Activated CD4-positive, alpha-beta T cell treated with anti-CD3 and anti-CD28 coated beads for 24 hours (primary cell): ENCODE results near the gene PTPRK.

Experiments used
- DNase-seq, 2 donors: peaks; one replicate each; pipeline ENCODE4 v3.0.0-alpha.2; 2020; ENCODE audit warnings: low read depth in 2 of 2

PTPRK gene

DNA sequence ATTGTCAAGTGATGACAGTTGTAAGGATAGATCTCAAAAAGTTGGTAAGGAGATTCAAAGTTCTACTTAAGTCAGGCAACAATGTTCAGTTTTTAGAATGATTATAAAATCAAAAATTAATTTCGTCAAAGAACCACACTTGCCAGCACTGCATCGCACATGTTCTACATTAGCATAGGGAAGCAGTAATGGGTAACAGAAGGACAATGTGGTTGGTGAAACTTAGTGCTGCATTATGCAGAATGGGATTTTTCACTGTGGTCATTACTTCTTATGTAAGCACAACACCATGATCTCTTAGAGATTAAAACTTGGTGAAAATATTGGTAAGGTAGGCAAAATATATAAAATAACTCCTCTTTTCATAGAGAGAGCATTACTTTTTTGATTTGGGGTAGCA is 445.8 kb downstream of the PTPRK start:
- DNase-seq = no peak

DNA sequence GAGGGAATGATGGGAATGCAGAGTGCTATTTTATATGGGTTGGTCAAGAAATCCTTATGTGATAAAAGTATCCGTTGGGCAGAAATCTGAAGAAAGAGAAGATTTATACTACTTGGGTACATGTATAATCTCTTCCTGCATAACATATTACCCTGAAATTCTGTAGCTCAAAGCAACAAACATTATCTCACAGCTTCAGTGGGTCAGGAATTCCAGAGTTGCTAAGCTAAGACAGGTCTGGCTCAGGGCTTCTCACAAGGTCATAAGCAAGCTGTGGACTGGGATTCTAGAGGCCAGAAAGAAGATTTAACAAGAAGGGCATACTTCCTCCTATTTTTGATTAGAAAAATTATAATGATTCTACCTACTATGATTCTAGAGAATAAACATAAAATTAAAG is 447.0 kb downstream of the PTPRK start:
- DNase-seq = no peak

GRCh38 chr6:128071212-128071611 is 449.2 kb downstream of the PTPRK start:
- DNase-seq = no peak

DNA sequence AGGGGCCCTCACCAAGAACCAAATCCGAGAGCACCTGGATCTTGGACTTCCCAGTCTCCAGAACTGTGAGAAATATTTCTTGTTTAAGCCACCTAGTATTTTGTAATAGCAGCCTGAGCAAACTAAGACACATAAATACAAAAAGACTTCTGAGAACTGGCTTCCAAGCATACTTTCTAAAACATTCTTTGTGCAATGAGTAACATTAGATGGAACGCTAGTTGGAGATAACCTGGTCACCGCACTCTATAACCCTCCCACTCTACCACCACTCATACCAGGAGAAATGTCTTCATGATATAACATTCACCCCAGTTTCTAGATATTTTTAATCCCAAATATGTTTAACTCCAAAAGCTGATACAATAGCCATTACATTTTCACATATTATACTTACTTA is 450.0 kb downstream of the PTPRK start:
- DNase-seq = no peak

DNA sequence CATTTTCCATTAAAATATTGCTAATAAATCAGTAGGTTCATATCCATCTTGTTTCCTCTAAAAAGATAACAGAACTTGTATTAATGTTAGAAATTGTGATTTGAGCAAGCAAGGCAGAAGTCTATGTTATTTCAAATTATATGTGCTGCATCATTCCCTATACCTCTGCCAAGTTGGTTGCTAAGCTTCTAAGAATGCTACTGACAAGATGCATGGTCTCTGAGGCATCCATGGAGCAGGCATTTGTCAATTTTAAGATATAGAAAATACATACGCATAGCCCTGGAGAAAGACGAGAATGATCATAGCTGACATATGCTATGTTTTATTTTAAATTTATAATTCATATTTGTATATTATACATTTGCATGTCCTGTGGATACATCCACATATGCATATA is 451.2 kb downstream of the PTPRK start:
- no peak for DNase-seq

- DNase-seq = no peak
Measured at GRCh38 chr6:128068119-128068479, 452.3 kb downstream of the PTPRK start.

DNA sequence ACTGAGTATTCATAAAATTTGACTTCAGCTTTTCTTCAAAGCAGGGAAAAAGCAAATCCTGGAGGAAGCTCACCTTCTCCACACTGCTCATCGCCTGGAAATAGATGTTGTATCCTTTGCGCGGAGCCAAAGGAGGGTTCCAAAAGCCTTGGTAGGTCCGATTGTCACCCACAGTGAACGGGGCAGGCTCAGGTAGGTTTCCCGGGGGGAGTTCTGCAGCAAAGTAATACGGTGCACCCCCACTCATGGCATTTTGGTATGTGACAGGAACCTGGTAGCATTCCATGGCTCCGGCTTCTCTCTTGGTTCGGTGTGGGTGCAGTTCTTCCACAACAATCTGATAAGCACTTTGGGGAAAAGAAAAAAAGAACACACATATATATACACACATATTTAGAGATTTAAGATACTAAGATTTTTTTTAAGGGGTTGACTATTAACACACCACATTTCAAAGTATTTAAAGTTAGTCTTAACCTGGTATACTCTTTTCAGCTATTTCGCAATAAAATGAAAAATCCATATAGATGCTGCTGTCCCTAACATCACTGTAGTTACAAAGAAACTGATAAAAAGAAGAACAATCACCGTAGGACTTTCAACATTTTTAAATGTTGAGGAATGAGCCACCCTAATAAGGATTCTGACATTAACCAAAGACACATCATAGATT is 452.8 kb downstream of the PTPRK start:
- no peak for DNase-seq

DNA sequence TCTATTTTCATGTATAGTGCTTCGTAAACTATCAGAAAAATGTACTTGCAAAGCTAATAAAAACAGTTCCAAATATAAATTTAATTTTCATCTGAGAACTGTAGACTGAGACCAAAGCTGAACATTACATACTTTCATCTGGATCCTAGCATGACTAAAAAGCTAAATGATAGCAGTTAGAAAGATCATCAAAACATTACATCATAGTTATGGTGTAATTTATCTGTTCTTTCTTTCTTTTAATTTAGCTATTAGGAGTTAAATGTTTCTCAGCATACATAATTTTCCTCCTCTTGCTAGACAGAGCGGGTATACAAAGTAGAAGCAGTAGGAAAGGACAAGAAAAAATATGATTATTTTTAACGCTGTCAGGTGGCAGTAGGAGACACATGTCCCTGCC is 455.3 kb downstream of the PTPRK start:
- no peak for DNase-seq

GRCh38 chr6:128064540-128064895 is 455.9 kb downstream of the PTPRK start:
- DNase-seq = no peak

GRCh38 chr6:128063850-128064539 is 456.4 kb downstream of the PTPRK start:
- no peak for DNase-seq

- no peak for DNase-seq
Measured at GRCh38 chr6:128062882-128063603, 457.4 kb downstream of the PTPRK start.

DNA sequence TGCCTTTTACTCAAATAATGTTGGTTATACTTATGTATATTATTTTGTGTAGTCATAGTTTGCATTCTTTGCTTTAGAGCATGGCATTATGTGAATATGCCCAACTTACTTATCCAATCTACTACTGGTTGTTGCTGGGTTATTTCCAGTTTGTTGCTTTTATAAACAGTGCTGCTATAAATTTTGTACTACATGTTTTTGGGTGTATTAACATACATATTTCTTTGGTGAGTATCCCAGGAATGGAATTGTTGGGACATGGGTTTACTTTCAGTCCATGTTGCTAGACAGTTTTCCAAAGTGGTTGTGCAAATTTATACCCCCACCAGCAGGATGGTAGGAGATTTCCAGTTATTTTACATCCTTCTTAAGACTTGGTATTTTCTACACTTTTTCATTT is 462.5 kb downstream of the PTPRK start:
- DNase-seq = no peak

DNA sequence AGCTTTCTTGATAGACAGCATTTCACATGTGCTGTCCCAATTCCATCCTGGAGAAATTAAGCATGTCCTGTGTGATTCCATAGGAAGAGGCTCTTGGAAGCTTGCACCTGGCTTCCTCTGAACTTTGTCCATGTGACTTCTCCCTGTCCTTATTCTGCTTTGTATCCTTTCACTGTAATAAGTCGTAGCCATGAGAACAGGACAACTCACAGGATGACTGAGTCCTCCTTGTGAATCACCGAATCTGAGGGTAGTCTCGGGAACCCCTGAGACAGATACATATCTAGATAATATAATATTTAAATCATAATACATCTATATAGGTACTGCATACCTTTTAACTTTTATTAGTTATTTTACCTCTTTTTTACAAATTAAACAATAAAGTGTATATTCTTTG is 462.9 kb downstream of the PTPRK start:
- no peak for DNase-seq

GRCh38 chr6:128053109-128053508 is 467.3 kb downstream of the PTPRK start:
- DNase-seq = no peak

DNA sequence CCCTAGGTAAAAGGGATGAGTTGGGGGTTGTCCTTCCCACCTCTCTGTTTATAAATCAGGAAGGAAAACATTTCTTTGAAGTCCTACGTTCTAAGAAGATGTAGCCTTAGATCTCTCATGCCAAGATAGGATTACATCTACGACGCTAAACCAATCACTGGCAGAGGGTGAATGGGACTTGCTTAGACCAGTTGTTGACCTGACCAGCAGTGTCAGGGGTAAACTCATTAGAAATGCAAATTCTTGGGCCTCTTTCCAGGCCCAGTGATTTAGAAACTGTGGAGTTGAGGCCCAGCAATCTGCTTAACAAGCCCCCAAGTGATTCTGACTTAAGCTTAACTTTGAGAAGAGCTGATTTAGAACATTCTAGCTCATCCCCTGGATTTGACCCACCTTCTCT is 472.4 kb downstream of the PTPRK start:
- no peak for DNase-seq

DNA sequence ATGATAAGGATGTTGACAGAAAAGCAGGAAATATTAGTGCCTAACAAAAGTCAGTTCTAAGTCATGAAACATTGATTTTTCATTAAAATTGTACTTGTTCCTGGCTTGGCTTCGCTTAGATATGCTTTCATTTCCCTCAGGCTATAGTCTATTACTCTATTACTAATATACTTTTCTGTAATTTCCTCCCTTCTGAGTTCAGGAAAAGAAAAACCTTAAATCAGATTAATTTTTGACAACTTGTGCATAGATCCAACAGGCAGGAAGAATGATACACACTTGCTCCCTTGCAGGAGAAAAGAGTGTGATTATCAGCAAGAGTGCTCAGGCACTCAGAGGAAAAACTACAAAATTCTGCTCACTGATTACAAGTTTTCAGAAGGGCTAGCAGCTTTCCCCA is 474.4 kb downstream of the PTPRK start:
- no peak for DNase-seq

DNA sequence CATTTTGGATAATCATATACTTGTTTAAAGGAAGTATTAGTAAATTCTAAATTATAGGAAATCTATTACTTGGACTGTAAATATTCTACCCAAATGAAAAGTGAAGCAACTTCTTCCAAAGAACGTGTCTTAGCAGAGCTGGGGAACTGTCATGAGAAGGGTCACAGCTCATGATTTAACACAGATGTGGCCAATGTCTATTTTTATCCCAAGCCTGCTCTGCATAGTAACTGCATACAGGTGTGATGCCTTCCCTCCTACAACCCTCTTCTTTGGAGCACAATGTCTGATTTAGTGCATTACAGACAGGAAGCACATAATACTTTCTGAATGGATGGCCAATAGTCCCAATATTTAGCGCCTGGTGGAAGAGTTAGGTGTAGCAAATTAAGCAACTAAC is 480.9 kb downstream of the PTPRK start:
- DNase-seq = no peak

DNA sequence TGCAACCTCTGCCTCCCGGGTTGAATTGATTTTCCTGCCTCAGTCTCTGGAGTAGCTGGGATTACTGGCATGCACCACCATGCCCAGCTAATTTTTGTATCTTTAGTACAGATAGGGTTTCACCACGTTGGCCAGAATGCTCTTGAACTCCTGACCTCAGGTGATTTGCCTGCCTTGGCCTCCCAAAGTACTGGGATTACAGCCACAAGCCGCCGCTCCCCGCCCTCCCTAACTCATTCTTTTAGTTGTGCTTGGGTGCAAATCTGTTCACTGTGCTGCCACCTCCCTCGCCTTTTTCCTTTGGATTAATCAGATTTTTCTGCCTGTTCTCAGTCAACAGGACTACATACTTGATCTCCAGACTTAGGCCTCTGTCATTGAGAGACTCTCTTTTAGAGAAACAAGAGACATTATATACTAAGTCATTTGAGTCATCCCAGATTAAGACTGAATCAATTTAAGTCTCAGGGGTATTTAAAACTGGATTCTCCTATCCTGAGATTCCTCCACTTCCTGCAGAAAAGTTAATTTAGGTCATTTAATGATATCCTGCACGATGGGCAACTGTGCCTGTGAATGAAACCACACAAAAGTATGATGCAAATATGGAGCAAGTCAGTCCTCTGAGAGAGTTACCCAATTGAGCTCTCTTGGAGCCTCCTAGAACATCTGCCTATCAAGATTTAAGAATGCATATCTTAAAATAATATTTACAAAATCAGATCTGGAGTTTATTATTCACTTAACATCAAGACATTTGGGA is 483.4 kb downstream of the PTPRK start:
- DNase-seq = no peak

- no peak for DNase-seq
Measured at GRCh38 chr6:128033156-128033555, 487.2 kb downstream of the PTPRK start.

DNA sequence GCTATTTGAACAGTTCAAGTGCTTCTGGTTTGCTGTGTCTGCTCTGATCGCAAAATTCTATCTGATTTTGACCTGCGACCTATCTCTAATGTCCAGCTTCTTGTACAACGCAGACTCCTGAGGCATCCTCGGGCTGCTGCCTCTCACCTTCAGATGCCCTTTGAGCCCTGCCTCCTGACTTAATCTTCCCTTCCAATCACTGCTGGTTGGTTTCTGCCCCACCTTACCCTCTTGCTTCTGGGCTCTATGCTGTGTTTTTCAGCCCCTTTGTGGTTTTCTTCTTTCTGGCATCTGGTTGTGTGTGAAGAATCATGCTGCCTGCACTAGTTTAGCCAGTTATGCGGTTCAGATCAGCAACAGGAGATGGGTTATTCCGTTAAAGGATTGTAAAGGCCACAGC is 488.4 kb downstream of the PTPRK start:
- DNase-seq = no peak

GRCh38 chr6:128029826-128030225 is 490.6 kb downstream of the PTPRK start:
- DNase-seq = no peak

- DNase-seq = no peak
Measured at GRCh38 chr6:128028183-128028582, 492.2 kb downstream of the PTPRK start.

GRCh38 chr6:128025478-128025877 is 494.9 kb downstream of the PTPRK start:
- DNase-seq = no peak
